IMR-90 (cell line): ENCODE measurements around the gene MRPL48. TPM values are rescaled to one million over a fixed set of nuclear protein-coding genes. Genes with fewer than 3 reads are reported as not detected.

Experiments used
- ATAC-seq: fragments of 200-7000 bp; cut with Tn5 transposase; 2 replicates; pipeline ENCODE4 v1.9.1; 2020; ENCODE audit warnings: low read depth, mild to moderate bottlenecking, moderate library complexity
- BruUV-seq: library from RNA; stranded (reverse); fragments of 400-500 nt; replicated peaks from 2 replicates; lab custom pipeline; 2021; lab: Mats Ljungman, UMichigan
- CTCF ChIA-PET: fragments of 300-600 bp; formaldehyde crosslinking; extraction: SDS; loops from one replicate; lab custom pipeline; 2021; ENCODE audit warnings: antibody characterized with exemption; lab: Yijun Ruan, JAX
- POLR2A ChIA-PET: fragments of 300-600 bp; sonication (Branson Sonifier 250); formaldehyde crosslinking; loops from one replicate; lab custom pipeline; 2022; ENCODE audit warnings: antibody characterized with exemption; ENCODE audit not compliant: unreplicated experiment; lab: Charles Lee
- DNase-seq: peaks from one replicate; pipeline ENCODE4 v3.0.0; 2013
- H2AFZ ChIP-seq: replicated peaks from 2 replicates; pipeline ENCODE3; 2013; ENCODE audit warnings: low read length, mild to moderate bottlenecking; ENCODE audit not compliant: poor library complexity
- H2AK5ac ChIP-seq: 2 replicates; pipeline ENCODE4 v1.6.1; 2013; ENCODE audit warnings: low read depth, low read length, inconsistent platforms
- H2AK9ac ChIP-seq: replicated peaks from 2 replicates; pipeline ENCODE3; 2013; ENCODE audit warnings: mild to moderate bottlenecking, low read depth, low read length, moderate library complexity; ENCODE audit not compliant: poor library complexity
- H2BK120ac ChIP-seq: 2 replicates; pipeline ENCODE4 v1.6.1; 2013; ENCODE audit warnings: low read depth, low read length, inconsistent platforms
- H2BK15ac ChIP-seq: 3 replicates; pipeline ENCODE4 v1.6.1; 2013; ENCODE audit warnings: low read depth, low read length, inconsistent platforms
- H2BK20ac ChIP-seq: 2 replicates; pipeline ENCODE4 v1.6.1; 2013; ENCODE audit warnings: low read depth, mild to moderate bottlenecking, inconsistent platforms, low read length, moderate library complexity
- H2BK5ac ChIP-seq: 2 replicates; pipeline ENCODE4 v1.6.1; 2013; ENCODE audit warnings: mild to moderate bottlenecking, low read depth, low read length, inconsistent platforms; ENCODE audit not compliant: poor library complexity, severe bottlenecking
- H3K14ac ChIP-seq: replicated peaks from 2 replicates; pipeline ENCODE4 v1.6.1; 2013; ENCODE audit warnings: low read depth, low read length, inconsistent platforms
- H3K18ac ChIP-seq: 2 replicates; pipeline ENCODE4 v1.6.1; 2013; ENCODE audit warnings: low read depth, low read length, control low read depth
- H3K23ac ChIP-seq: 2 replicates; pipeline ENCODE4 v1.6.1; 2013; ENCODE audit warnings: low read depth, low read length, inconsistent platforms
- H3K27ac ChIP-seq: 2 replicates; pipeline ENCODE4 v1.5.1; 2013; ENCODE audit warnings: mild to moderate bottlenecking, control low read depth, low read length; ENCODE audit not compliant: insufficient read depth
- H3K27me3 ChIP-seq: 2 replicates; pipeline ENCODE4 v1.6.1; 2013; ENCODE audit warnings: low read length; ENCODE audit not compliant: control insufficient read depth, insufficient read depth
- H3K36me3 ChIP-seq: 2 replicates; pipeline ENCODE4 v1.6.1; 2013; ENCODE audit warnings: low read length, mixed read lengths; ENCODE audit not compliant: control insufficient read depth, insufficient read depth
- H3K4ac ChIP-seq: 2 replicates; pipeline ENCODE4 v1.6.1; 2013; ENCODE audit warnings: low read depth, low read length, inconsistent platforms
- H3K4me1 ChIP-seq: 2 replicates; pipeline ENCODE4 v1.6.1; 2013; ENCODE audit warnings: low read length, mixed read lengths; ENCODE audit not compliant: control insufficient read depth, insufficient read depth
- H3K4me2 ChIP-seq: 2 replicates; pipeline ENCODE4 v1.6.1; 2013; ENCODE audit warnings: low read depth, mild to moderate bottlenecking, control low read depth, low read length, moderate library complexity
- H3K4me3 ChIP-seq: 2 replicates; pipeline ENCODE4 v1.5.1; 2013; ENCODE audit warnings: low read depth, mild to moderate bottlenecking, control low read depth, low read length, moderate library complexity; ENCODE audit not compliant: insufficient read depth
- H3K56ac ChIP-seq: 2 replicates; pipeline ENCODE4 v1.6.1; 2013; ENCODE audit warnings: low read length, inconsistent platforms; ENCODE audit not compliant: insufficient read depth; ENCODE audit errors: extremely low read depth
- H3K79me1 ChIP-seq, 2 experiments: 2 replicates each; pipeline ENCODE4 v1.6.1; 2013; ENCODE audit warnings: low read length in 2 of 2, inconsistent platforms in 1 of 2, low read depth in 1 of 2
- H3K9ac ChIP-seq: 2 replicates; pipeline ENCODE4 v1.6.1; 2013; ENCODE audit warnings: low read depth, low read length, control low read depth
- H3K9me1 ChIP-seq: 2 replicates; pipeline ENCODE4 v1.6.1; 2013; ENCODE audit warnings: low read length, inconsistent platforms; ENCODE audit not compliant: insufficient read depth
- H3K9me3 ChIP-seq: 2 replicates; pipeline ENCODE4 v1.6.1; 2013; ENCODE audit warnings: low read length; ENCODE audit not compliant: control insufficient read depth, insufficient read depth
- H4K20me1 ChIP-seq: 2 replicates; pipeline ENCODE4 v1.6.1; 2013; ENCODE audit warnings: low read length, inconsistent platforms; ENCODE audit not compliant: insufficient read depth
- H4K5ac ChIP-seq: 2 replicates; pipeline ENCODE4 v1.6.1; 2013; ENCODE audit warnings: mild to moderate bottlenecking, low read depth, low read length, control low read depth
- H4K8ac ChIP-seq, 2 experiments: 2 replicates each; pipeline ENCODE4 v1.6.1; 2013; ENCODE audit warnings: low read depth in 2 of 2, low read length in 2 of 2, control low read depth in 1 of 2, inconsistent platforms in 1 of 2
- H4K91ac ChIP-seq: 2 replicates; pipeline ENCODE4 v1.6.1; 2013; ENCODE audit warnings: low read depth, low read length, inconsistent platforms; ENCODE audit not compliant: insufficient read depth
- BHLHE40 ChIP-seq: fragments of 150-350 bp; IDR thresholded peaks from 2 replicates; pipeline ENCODE4 v1.6.1; 2016; ENCODE audit warnings: mild to moderate bottlenecking, low read depth, low read length
- CEBPB ChIP-seq: IDR thresholded peaks from 2 replicates; pipeline ENCODE4 v1.6.1; 2012; ENCODE audit warnings: low read depth, low read length, improper control_type of control experiment
- CHD1 ChIP-seq: IDR thresholded peaks from 2 replicates; pipeline ENCODE4 v1.6.1; 2012; ENCODE audit warnings: low read depth, low read length, improper control_type of control experiment
- CTCF ChIP-seq: conservative IDR thresholded peaks from 2 replicates; pipeline ENCODE4 v1.5.1; 2012; ENCODE audit warnings: mild to moderate bottlenecking, low read depth, low read length, improper control_type of control experiment
- FOS ChIP-seq: fragments of 150-350 bp; IDR thresholded peaks from 2 replicates; pipeline ENCODE4 v1.6.1; 2016; ENCODE audit warnings: low read depth, low read length
- MAZ ChIP-seq: IDR thresholded peaks from 2 replicates; pipeline ENCODE4 v1.6.1; 2012; ENCODE audit warnings: low read depth, mild to moderate bottlenecking, low read length, improper control_type of control experiment, moderate library complexity, borderline replicate concordance
- MXI1 ChIP-seq: IDR thresholded peaks from 2 replicates; pipeline ENCODE4 v1.6.1; 2012; ENCODE audit warnings: low read depth, mild to moderate bottlenecking, low read length, moderate library complexity, borderline replicate concordance
- NFE2L2 ChIP-seq: fragments of 150-350 bp; IDR thresholded peaks from 2 replicates; pipeline ENCODE4 v1.6.1; 2016; ENCODE audit warnings: low read depth, mild to moderate bottlenecking, low read length
- POLR2A ChIP-seq: IDR thresholded peaks from 2 replicates; pipeline ENCODE4 v1.6.1; 2012; ENCODE audit warnings: mild to moderate bottlenecking, low read depth, low read length
- RAD21 ChIP-seq: IDR thresholded peaks from 2 replicates; pipeline ENCODE4 v1.6.1; 2012; ENCODE audit warnings: low read length, improper control_type of control experiment
- RCOR1 ChIP-seq: IDR thresholded peaks from 2 replicates; pipeline ENCODE4 v1.6.1; 2012; ENCODE audit warnings: mild to moderate bottlenecking, low read length, improper control_type of control experiment; ENCODE audit not compliant: insufficient replicate concordance
- RFX5 ChIP-seq: IDR thresholded peaks from 2 replicates; pipeline ENCODE4 v1.8.0; 2012; ENCODE audit warnings: low read depth, mild to moderate bottlenecking, low read length, moderate library complexity
- WGBS, 2 experiments: methylation state at CpG; one replicate each; pipeline versions ENCODE4 v1.1.5 to v1.1.7; 2013; ENCODE audit warnings: missing lambda C conversion rate in 2 of 2; ENCODE audit not compliant: insufficient read length in 1 of 2; ENCODE audit errors: extremely low coverage in 2 of 2; 5-methylcytosine and 5-hydroxymethylcytosine counted together
- dilution Hi-C: fragments of 300-500 bp; cut with HindIII; formaldehyde crosslinking; loops from one replicate; pipeline ENCODE4 v1.14.3; 2018; ENCODE audit warnings: low sequenced_read_pairs; ENCODE audit not compliant: unreplicated experiment
- in situ Hi-C: fragments of 300-500 bp; cut with MboI; formaldehyde crosslinking; loops from 3 replicates; pipeline ENCODE4 v1.14.3; 2019; ENCODE audit warnings: low sequenced_read_pairs, inconsistent platforms, mixed read lengths
- intact Hi-C: fragments of 100-400 bp; cut with micrococcal nuclease; formaldehyde crosslinking; loops from 2 replicates; pipeline ENCODE4 v1.10.0; 2022
- polyA plus RNA-seq, 3 experiments: library from polyadenylated mRNA; depleted of rRNA; stranded (reverse); fragments of >200 nt; gene quantifications; 2 replicates each; pipeline ENCODE4 v1.2.3, GENCODE V29; 2012; ENCODE audit warnings: low replicate concordance in 1 of 3
- total RNA-seq: library from RNA; depleted of rRNA; stranded (reverse); fragments of >200 nt; gene quantifications from 2 replicates; pipeline ENCODE4 v1.2.3, GENCODE V29; 2012
- TF ChIP-seq, protein P1 (sequence below): fragments of 150-350 bp; IDR thresholded peaks from 2 replicates; pipeline ENCODE4 v1.6.1; 2016; ENCODE audit warnings: low read depth, mild to moderate bottlenecking, low read length, moderate library complexity, borderline replicate concordance

Gene MRPL48
- total and polyA plus RNA-seq, 2 of the 4 experiments (the other 2 are of a cell fraction): 24.0 to 29.4 TPM

GRCh38 chr11:73779084-73779902, 8.4 kb upstream of the MRPL48 start:
- Histone ChIP-seq H3K9ac (peak overlapping the region; percentile 85), H3K9me1 (no peaks in the 10 kb centered on the region), H3K23ac (peak overlapping the region; percentile 100), H3K4ac (peak overlapping the region; percentile 99), H3K18ac (peak overlapping the region; percentile 72), H4K8ac (peak overlapping the region; percentile 86 to 99), H2BK15ac (peak overlapping the region; percentile 93; the same call in 2 of the 3 replicates), H2AK9ac (peak overlapping the region; percentile 89), H3K4me2 (peak overlapping the region; percentile 71), H3K9me3 (no peaks in the 10 kb centered on the region), H3K79me1 (no peaks in the 10 kb centered on the region), H4K20me1 (no peaks in the 10 kb centered on the region), H3K4me3 (peak overlapping the region; percentile 50), H3K27ac (peak overlapping the region; percentile 88), H2BK120ac (peak overlapping the region; percentile 96), H3K27me3 (no peaks in the 10 kb centered on the region), H3K36me3 (no peaks in the 10 kb centered on the region), H2BK5ac (peak overlapping the region; percentile 88), H2BK20ac (peak overlapping the region; percentile 89), H2AFZ (peak overlapping the region; percentile 96), H3K4me1 (no peaks in the 10 kb centered on the region), H2AK5ac (peak overlapping the region; percentile 60), H3K56ac (peak overlapping the region; percentile 99), H3K14ac (peak overlapping the region; percentile 100), H4K91ac (peak overlapping the region; percentile 98), H4K5ac (peak overlapping the region; percentile 88)
- TF ChIP-seq CHD1 (no peak), MXI1 (peak; percentile 77), NFE2L2 (peak; percentile 19; the same call in 1 of the 2 replicates), RAD21 (no peak), BHLHE40 (0 out of 2 replicates have a peak, but pooled peaks have one; percentile 35), CTCF (no peak), CEBPB (peak; percentile 68), RFX5 (no peak), POLR2A (peak; percentile 78), MAZ (peak; percentile 96), FOS (peak; percentile 86), RCOR1 (no peak)
- TF ChIP-seq, protein P1, sequence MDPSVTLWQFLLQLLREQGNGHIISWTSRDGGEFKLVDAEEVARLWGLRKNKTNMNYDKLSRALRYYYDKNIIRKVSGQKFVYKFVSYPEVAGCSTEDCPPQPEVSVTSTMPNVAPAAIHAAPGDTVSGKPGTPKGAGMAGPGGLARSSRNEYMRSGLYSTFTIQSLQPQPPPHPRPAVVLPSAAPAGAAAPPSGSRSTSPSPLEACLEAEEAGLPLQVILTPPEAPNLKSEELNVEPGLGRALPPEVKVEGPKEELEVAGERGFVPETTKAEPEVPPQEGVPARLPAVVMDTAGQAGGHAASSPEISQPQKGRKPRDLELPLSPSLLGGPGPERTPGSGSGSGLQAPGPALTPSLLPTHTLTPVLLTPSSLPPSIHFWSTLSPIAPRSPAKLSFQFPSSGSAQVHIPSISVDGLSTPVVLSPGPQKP: no peak
- CTCF ChIA-PET: interaction anchor here (0.6 to 1.8 kb wide), 7 partner anchors 10 to 428 kb away, joined by 3 to 5 read pairs (median 4); partner anchors contain the start of gene RAB6A
- intact Hi-C loops: loop anchor here (1.0 kb wide), 1 partner anchor 18 kb away; the partner anchor contains the start of gene RAB6A
- 0% methylated on average over 9 of the region's 30 CpGs; no CpG with 5 or more reads in 1 of the 2 experiments for WGBS, 2 experiments
- peak; percentile 97 for DNase-seq
- POLR2A ChIA-PET: interaction anchor here (0.6 to 1.7 kb wide), 5 partner anchors 9 to 258 kb away, joined by 3 to 11 read pairs (median 6); partner anchors contain the start of genes MRPL48 and RAB6A
- in situ Hi-C loops: no loop called here
- no TSS peak for BruUV-seq
- dilution Hi-C loops: no loop called here
- ATAC-seq: peak; percentile 100
